Upper lobe of left lung (tissue), 6 donors: ENCODE measurements around the gene BRCA2. TPM values are rescaled to one million over a fixed set of nuclear protein-coding genes. Genes with fewer than 3 reads are reported as not detected.
"Not testable (repeated sequence)": the region's sequence is repeated elsewhere in the genome, so short reads cannot be mapped to it uniquely, and the experiment has no call there.

ENCODE experiments used
- ATAC-seq, 2 donors: fragments of 200-7000 bp; cut with Tn5 transposase; one replicate each; pipeline ENCODE4 v1.9.1; 2022; ENCODE audit warnings: mild to moderate bottlenecking in 2 of 2, moderate library complexity in 2 of 2; ENCODE audit not compliant: low FRiP score in 2 of 2
- DNase-seq, 2 donors: peaks; one replicate each; pipeline ENCODE4 v3.0.0-alpha.2; 2019 to 2020
- H3K27ac ChIP-seq, 4 donors: fragments of 200-600 bp; sonication (generic); one replicate each; pipeline ENCODE4 v1.5.1; 2016 to 2019
- H3K27me3 ChIP-seq, 4 donors: fragments of 200-600 bp; sonication (generic); one replicate each; pipeline ENCODE4 v1.5.1; 2017 to 2019
- H3K36me3 ChIP-seq, 4 donors: fragments of 200-600 bp; sonication (generic); one replicate each; pipeline ENCODE4 v1.5.1; 2016 to 2019
- H3K4me1 ChIP-seq, 4 donors: fragments of 200-600 bp; sonication (generic); one replicate each; pipeline ENCODE4 v1.5.1; 2018 to 2019
- H3K4me3 ChIP-seq, 4 donors: fragments of 200-600 bp; sonication (generic); one replicate each; pipeline ENCODE4 v1.5.1; 2017 to 2019; ENCODE audit warnings: mild to moderate bottlenecking in 2 of 4, moderate library complexity in 1 of 4
- H3K9me3 ChIP-seq, 4 donors: fragments of 200-600 bp; sonication (generic); one replicate each; pipeline ENCODE4 v1.5.1; 2018 to 2019
- EP300 ChIP-seq, 4 donors: sonication (generic); formaldehyde crosslinking; IDR thresholded peaks; one replicate each; pipeline ENCODE4 v1.5.1; 2017; ENCODE audit warnings: antibody characterized with exemption in 4 of 4, control low read depth in 2 of 4
- POLR2A ChIP-seq, 4 donors: fragments of 450-650 bp; IDR thresholded peaks; one replicate each; pipeline ENCODE4 v1.5.1; 2016 to 2017; ENCODE audit warnings: antibody characterized with exemption in 4 of 4, mild to moderate bottlenecking in 2 of 4
- POLR2AphosphoS5 ChIP-seq, 2 donors: sonication (generic); formaldehyde crosslinking; IDR thresholded peaks; one replicate each; pipeline ENCODE4 v1.5.1; 2017; ENCODE audit warnings: antibody characterized with exemption in 2 of 2
- WGBS, 2 donors: methylation state at CpG; one replicate each; pipeline ENCODE4 v1.1.5; 2017 to 2018; 5-methylcytosine and 5-hydroxymethylcytosine counted together
- total RNA-seq, 6 donors: library from RNA; depleted of rRNA in 4 of 6; stranded (reverse); fragments of >200 nt in 4 of 6; gene quantifications; one replicate each; pipeline versions ENCODE4 v1.1.0 to v1.2.1, GENCODE V29; 2016 to 2021
- TF ChIP-seq, protein P1 (sequence below), 6 experiments: fragments of 450-650 bp in 4 of 6; fragments of 200-600 bp in 2 of 6; sonication (generic) in 2 of 6; IDR thresholded peaks; one replicate each; pipeline ENCODE4 v1.5.1; 2016 to 2019; ENCODE audit warnings: antibody characterized with exemption in 6 of 6
- donor health status: DM: no; HTN: no; CAD: no; lungs with moderate emphysema.
- donor health status: DM: no; HTN: yes; CAD: no; lungs with severe emphysema.

Gene BRCA2
- total RNA-seq, 6 donors from 2014 or later: 2.6 to 9.4 (median 3.8) TPM

DNA sequence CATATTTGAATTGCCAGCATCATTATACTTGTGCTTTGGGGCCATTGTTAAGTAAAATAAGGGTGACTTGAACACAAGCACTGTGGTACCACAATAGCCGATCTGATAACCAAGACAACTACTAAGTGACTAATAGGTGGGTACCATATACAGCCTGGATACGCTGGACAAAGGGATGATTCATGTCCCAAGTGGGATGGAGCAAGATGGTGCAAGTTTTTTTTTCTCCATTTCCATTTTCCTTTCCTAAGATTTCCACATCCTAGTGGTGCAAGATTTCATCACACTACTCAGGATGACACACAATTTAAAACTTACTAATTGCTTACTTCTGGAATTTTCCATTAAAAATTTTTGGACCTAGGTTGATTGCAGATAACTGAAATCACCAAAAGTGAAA, 15.1 kb downstream of the BRCA2 start:
- 85 to 91% methylated on average over 2 of the region's 2 CpGs for WGBS, 2 donors
- DNase-seq: no peak
- no peaks in the 10 kb centered on the region for H3K4me1 ChIP-seq
- H3K27ac ChIP-seq: no peak overlapping the region
- H3K27me3 ChIP-seq: no peaks in the 10 kb centered on the region
- ATAC-seq: no peak
- H3K36me3 ChIP-seq: no peaks in the 10 kb centered on the region
- H3K9me3 ChIP-seq: no peaks in the 10 kb centered on the region
- no peak overlapping the region for H3K4me3 ChIP-seq
- TF ChIP-seq, protein P1, sequence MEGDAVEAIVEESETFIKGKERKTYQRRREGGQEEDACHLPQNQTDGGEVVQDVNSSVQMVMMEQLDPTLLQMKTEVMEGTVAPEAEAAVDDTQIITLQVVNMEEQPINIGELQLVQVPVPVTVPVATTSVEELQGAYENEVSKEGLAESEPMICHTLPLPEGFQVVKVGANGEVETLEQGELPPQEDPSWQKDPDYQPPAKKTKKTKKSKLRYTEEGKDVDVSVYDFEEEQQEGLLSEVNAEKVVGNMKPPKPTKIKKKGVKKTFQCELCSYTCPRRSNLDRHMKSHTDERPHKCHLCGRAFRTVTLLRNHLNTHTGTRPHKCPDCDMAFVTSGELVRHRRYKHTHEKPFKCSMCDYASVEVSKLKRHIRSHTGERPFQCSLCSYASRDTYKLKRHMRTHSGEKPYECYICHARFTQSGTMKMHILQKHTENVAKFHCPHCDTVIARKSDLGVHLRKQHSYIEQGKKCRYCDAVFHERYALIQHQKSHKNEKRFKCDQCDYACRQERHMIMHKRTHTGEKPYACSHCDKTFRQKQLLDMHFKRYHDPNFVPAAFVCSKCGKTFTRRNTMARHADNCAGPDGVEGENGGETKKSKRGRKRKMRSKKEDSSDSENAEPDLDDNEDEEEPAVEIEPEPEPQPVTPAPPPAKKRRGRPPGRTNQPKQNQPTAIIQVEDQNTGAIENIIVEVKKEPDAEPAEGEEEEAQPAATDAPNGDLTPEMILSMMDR (IDR thresholded peaks at IDR 0.05): no peak
- TF ChIP-seq POLR2A (IDR thresholded peaks at IDR 0.05): no peak
- no peak for TF ChIP-seq EP300 (IDR thresholded peaks at IDR 0.05)

DNA sequence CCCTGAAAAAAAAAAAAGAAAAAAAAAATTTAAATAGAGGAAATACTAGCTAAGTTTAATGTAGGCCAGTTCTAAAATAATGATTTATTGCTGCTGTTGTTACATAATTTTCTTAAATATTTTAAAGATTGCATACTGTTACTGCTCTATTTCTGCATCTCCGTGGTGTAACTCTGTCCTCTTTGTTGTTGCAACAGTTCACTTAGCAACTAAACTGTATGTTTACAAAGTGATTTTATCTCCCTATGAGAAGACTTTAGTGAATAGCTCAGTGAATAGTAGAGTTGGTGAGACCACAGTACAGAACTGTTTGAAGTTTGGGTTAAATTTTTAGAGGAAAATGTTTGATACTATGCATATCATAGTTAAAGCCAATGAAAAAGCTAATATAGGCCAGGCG, 19.4 kb downstream of the BRCA2 start:
- Histone ChIP-seq H3K4me3 (no peak overlapping the region), H3K27ac (no peak overlapping the region), H3K36me3 (no peaks in the 10 kb centered on the region), H3K27me3 (no peaks in the 10 kb centered on the region), H3K9me3 (no peaks in the 10 kb centered on the region), H3K4me1 (no peaks in the 10 kb centered on the region)
- 85 to 88% methylated on average over 2 of the region's 2 CpGs for WGBS, 2 donors
- ATAC-seq (no peak), DNase-seq (no peak)
- TF ChIP-seq POLR2AphosphoS5 (IDR thresholded peaks at IDR 0.05) (no peak), EP300 (IDR thresholded peaks at IDR 0.05) (no peak), POLR2A (IDR thresholded peaks at IDR 0.05) (no peak)
- TF ChIP-seq, protein P1 (IDR thresholded peaks at IDR 0.05): no peak

DNA sequence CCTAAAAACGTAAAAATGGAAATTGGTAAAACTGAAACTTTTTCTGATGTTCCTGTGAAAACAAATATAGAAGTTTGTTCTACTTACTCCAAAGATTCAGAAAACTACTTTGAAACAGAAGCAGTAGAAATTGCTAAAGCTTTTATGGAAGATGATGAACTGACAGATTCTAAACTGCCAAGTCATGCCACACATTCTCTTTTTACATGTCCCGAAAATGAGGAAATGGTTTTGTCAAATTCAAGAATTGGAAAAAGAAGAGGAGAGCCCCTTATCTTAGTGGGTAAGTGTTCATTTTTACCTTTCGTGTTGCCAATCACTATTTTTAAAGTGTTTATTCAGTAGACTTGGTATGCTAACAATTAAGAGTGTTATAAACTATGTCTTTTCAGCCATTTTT, 25.6 kb downstream of the BRCA2 start:
- H3K9me3 ChIP-seq: no peaks in the 10 kb centered on the region
- ATAC-seq: no peak
- 49 to 53% methylated on average over 3 of the region's 3 CpGs for WGBS, 2 donors

DNA sequence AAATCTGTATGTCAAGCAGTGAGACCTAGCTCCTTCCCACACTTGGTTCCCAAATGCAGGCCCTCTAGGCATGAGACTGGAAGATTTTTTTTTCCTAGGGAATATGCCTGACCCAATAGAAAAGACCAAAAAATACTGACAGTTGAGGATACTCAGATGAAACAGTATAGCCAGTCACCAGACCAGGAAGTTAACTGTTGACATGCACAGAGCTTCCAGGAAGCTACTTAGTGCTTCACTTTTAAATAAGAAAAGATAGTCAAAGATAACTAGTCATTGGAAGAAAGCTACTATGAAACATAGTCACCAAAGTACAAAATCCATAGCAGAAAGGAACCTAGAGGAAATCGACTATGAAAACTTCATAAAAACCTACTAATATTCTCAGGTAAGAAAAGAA, 32.3 kb downstream of the BRCA2 start:
- no peaks in the 10 kb centered on the region for H3K9me3 ChIP-seq
- ATAC-seq: no peak

More for the DNA sequence above, 25.6 kb downstream of the BRCA2 start:
- Histone ChIP-seq H3K36me3 (no peaks in the 10 kb centered on the region), H3K4me1 (no peaks in the 10 kb centered on the region), H3K4me3 (no peak overlapping the region), H3K27me3 (no peaks in the 10 kb centered on the region), H3K27ac (no peak overlapping the region)
- TF ChIP-seq, protein P1 (IDR thresholded peaks at IDR 0.05): no peak
- TF ChIP-seq POLR2A (IDR thresholded peaks at IDR 0.05) (no peak), EP300 (IDR thresholded peaks at IDR 0.05) (no peak), POLR2AphosphoS5 (IDR thresholded peaks at IDR 0.05) (no peak)
- no peak for DNase-seq

DNA sequence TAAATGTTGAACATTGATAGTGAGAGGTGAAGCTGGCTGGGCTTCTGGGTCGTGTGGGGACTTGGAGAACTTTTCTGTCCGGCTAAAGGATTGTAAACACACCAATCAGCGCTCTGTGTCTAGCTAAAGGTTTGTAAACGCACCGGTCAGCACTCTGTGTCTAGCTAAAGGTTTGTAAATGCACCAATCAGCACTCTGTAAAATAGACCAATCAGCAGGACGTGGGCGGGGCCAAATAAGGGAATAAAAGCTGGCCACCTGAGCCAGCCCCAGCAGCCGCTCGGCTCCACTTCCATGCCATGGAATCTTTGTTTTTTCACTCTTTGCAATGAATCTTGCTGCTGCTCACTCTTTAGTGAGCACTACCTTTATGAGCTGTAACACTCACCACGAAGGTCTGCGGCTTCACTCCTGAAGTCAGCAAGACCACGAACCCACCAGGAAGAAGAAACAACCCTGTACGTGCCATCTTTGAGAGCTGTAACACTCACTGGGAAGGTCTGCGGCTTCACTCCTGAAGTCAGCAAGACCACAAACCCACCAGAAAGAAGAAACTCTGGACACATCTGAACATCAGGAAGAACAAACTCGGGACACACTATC, 35.6 kb downstream of the BRCA2 start:
- H3K4me1 ChIP-seq, H3K4me3 ChIP-seq, H3K27me3 ChIP-seq, H3K9me3 ChIP-seq, ATAC-seq, H3K36me3 ChIP-seq, H3K27ac ChIP-seq, DNase-seq: not testable (repeated sequence)
- WGBS, 2 donors: 93 to 96% methylated on average over 15 of the region's 15 CpGs

More for the DNA sequence above, 32.3 kb downstream of the BRCA2 start:
- TF ChIP-seq POLR2AphosphoS5 (IDR thresholded peaks at IDR 0.05): no peak
- TF ChIP-seq POLR2A (IDR thresholded peaks at IDR 0.05): no peak
- TF ChIP-seq, protein P1 (IDR thresholded peaks at IDR 0.05): no peak
- TF ChIP-seq EP300 (IDR thresholded peaks at IDR 0.05): no peak
- WGBS, 2 donors: 98 to 100% methylated on average over 1 of the region's 1 CpG
- H3K4me1 ChIP-seq: no peaks in the 10 kb centered on the region
- no peaks in the 10 kb centered on the region for H3K27me3 ChIP-seq
- no peak overlapping the region for H3K27ac ChIP-seq
- H3K4me3 ChIP-seq: no peak overlapping the region
- no peak for DNase-seq
- no peaks in the 10 kb centered on the region for H3K36me3 ChIP-seq
